GM04503 (cell line): ENCODE results near the gene MIA2.
A peak's percentile ranks its signal among the peaks of the same experiment; 100 is the strongest.
"Not testable (repeated sequence)": the region's sequence is repeated elsewhere in the genome, so short reads cannot be mapped to it uniquely, and the experiment has no call there.

ENCODE experiments used
- DNase-seq: peaks from one replicate; pipeline ENCODE4 v3.0.0-alpha.2; 2012; ENCODE audit warnings: low read depth

Gene MIA2

DNA sequence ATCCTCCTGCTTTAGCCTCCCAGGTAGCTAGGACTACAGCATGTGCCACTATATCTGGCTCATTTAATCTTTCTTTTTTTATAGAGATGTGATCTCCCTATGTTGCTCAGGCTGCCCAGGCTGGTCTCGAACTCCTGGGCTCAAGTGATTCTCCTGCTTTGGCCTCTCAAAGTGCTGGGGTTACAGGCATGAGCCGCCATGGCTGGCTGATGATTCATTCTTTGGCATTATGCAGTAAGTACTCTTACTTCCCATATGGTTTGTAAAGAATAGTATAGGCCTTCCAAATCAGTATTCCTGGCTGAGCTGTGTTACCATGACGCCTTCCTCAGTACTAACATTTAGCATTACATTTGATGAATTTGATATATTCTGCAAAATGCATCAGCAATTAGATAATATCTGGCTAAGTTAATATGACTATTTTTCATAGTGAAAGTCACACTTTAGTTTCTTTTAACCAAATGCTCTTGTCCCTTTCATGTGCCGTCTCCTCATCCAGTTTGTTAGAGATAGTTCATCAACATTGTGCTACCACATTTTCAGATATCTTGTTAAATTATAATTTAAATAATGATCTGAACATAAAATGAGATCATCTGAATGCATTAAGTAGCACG lies 3.2 kb upstream of the MIA2 start:
- no peak for DNase-seq

DNA sequence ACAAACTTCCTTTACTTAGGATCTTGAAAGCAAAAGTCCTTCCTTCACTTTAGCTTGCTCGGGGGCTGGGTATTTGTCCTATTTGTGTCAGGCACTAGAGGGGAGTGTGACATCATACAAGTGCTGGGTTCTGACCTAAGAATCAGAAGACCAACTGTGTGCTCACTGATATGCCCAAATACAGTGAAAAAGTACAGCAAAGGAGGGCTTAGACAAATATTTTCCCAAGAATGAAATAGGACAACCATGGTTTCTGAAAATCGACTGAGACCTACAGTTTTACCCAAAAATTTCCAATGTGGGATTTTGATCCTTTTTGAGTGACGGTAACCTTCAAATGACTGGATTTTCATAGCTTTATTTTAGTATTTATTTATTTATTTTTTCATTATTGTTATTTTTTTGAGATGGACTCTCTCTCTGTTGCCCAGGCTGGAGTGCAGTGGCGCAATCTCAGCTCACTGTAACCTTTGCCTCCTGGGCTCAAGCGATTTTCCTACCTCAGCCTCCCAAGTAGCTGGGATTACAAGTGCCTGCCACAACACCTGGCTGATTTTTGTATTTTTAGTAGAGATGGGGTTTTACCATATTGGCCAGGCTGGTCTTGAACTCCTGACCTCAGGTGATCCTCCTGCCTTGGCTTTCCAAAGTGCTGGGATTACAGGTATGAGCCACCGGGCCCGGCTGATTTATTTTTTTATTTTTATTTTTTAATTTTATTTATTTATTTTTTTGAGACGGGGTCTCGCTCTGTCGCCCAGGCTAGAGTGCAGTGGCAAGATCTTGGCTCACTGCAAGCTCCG lies 1.8 kb upstream of the MIA2 start:
- not testable (repeated sequence) for DNase-seq

GRCh38 chr14:39232554-39233415 lies 930 bp upstream of the MIA2 start:
- peak; percentile 42 for DNase-seq

- not testable (repeated sequence) for DNase-seq
These were observed 1.3 kb downstream of the MIA2 start for GRCh38 chr14:39234986-39235385.

DNA sequence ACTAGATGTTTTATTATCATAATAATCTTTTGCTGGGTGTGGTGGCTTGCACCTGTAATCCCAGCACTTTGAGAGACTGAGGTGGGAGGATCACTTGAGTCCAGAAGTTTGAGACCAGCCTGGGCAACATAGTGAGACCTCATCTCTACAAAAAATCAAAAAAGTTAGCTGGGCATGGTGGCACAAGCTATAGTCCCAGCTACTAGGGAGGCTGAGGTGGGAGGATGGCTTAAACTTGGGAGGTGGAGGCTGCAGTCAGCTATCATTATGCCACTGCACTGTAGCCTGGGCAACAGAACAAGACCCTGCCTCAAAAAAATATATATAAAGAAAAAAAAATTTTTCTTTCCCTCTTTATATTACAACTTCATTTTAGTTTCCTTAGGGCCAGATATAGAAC lies 1.8 kb downstream of the MIA2 start:
- DNase-seq: not testable (repeated sequence)

GRCh38 chr14:39240769-39241168 lies 7.1 kb downstream of the MIA2 start:
- no peak for DNase-seq

GRCh38 chr14:39241637-39242036 lies 7.9 kb downstream of the MIA2 start:
- DNase-seq: no peak

DNA sequence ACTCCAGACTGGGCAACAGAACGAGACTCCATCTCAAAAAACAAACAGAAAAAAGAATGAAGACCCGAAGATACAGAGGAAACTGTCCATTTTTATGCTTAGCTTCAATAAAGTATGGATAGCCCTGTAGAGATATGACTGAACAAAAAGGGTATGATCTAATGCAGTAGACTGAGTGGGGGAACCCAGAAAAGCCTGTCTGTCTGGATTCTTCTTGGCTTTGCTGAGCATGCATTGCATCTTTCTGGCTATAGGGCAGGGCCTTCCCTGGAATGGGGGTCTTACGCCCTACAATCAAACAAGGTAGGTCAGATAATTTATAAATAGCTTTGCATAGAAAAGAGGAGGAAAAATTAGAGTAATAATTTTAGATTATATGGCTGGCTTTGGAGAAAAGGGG lies 10.1 kb downstream of the MIA2 start:
- no peak for DNase-seq

DNA sequence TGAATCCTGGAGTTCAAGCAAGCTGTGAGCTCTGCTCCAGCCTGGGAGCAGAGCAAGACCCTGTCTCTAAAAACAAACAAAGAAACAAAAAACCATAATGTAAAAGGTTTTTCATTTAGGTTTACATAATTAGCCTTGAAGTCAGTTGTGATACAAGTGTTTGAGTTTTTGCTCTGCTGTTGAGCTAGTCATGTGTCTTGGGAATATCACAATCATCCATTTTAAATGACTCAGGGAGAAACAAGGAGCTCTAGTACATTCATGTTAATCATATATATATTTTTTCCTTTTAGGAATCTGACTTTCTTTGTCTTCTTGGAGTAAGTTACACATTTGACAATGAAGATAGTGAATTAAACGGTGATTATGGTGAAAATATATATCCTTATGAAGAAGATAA lies 12.9 kb downstream of the MIA2 start:
- DNase-seq: no peak

DNA sequence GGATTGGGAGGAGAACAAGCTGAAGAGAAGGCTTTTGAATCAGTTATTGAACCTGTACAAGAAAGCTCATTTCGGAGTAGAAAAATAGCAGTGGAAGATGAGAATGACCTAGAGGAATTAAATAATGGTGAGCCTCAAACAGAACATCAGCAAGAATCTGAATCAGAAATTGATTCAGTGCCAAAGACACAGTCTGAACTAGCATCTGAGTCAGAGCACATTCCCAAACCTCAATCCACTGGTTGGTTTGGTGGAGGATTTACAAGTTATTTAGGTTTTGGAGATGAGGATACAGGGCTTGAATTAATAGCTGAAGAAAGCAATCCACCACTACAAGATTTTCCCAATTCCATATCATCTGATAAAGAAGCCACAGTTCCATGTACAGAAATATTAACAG lies 13.5 kb downstream of the MIA2 start:
- DNase-seq: peak; percentile 69

- DNase-seq: no peak
These were observed 17.8 kb downstream of the MIA2 start for GRCh38 chr14:39251547-39251946.

GRCh38 chr14:39257388-39257787 lies 23.7 kb downstream of the MIA2 start:
- DNase-seq: not testable (repeated sequence)

DNA sequence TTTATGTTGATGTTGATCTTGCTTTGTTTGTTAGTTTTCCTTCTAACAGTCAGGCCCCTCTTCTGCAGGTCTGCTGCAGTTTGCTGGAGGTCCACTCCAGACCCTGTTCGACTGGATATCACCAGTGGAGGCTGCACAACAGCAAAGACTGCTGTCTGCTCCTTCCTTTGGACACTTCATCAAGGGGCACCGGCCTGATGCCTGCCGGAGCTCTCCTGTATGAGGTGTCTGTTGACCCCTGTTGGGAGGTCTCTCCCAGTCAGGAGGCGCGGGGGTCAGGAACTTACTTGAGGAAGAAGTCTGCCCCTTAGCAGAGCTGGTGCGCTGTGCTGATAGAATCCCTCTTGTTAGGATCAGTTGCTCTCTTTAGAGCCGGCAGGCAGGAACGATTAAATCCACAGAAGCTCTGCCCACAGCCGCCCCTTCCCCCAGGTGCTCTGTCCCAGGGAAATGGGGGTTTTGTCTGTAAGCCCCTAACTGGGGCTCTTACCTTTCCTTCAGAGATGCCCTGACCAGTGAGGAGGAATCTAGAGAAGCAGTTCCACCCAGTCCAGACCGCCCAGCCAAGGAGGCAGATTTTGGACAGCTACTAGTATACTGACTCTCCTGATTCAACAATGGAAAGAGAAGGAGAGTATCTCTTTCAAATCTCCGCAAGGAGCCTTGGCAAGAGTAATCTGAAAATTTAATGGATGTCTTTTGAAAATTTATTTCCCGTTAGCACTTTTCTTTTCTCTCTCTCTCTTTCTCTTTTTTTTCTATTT lies 25.2 kb downstream of the MIA2 start:
- no peak for DNase-seq

DNA sequence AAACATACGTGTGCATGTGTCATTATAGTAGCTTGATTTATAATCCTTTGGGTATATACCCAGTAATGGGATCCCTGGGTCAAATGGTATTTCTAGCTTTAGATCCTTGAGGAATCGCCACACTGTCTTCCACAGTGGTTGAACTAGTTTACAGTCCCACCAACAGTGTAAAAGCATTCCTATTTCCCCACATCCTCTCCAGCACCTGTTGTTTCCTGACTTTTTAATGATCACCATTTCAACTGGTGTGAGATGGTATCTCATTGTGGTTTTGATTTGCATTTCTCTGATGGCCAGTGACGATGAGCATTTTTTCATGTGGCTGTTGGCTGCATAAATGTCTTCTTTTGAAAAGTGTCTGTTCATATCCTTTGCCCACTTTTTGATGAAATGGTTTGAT lies 26.4 kb downstream of the MIA2 start:
- DNase-seq: not testable (repeated sequence)

- not testable (repeated sequence) for DNase-seq
These were observed 28.5 kb downstream of the MIA2 start for GRCh38 chr14:39262214-39262613.

- DNase-seq: no peak
These were observed 30.3 kb downstream of the MIA2 start for GRCh38 chr14:39264057-39264456.

DNA sequence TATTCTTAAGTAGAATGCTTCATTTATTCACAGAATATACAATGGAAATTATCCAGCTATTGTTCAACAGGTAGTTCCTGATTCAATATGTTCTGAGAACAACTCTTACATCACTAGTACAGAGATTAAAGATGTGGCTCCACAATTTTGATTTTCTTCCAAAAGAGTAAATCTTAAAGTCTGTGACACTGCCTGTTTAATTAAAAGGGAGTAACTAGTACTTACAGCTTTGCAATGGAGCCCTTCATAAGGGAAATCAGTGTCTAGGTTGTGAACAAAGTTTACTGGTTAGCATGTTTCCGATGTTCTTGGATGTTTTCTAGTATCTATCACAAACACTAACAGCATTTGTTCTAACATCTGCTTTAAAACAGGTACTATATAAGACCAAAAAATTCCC lies 30.8 kb downstream of the MIA2 start:
- DNase-seq: no peak

GRCh38 chr14:39265033-39265432 lies 31.3 kb downstream of the MIA2 start:
- DNase-seq: no peak

DNA sequence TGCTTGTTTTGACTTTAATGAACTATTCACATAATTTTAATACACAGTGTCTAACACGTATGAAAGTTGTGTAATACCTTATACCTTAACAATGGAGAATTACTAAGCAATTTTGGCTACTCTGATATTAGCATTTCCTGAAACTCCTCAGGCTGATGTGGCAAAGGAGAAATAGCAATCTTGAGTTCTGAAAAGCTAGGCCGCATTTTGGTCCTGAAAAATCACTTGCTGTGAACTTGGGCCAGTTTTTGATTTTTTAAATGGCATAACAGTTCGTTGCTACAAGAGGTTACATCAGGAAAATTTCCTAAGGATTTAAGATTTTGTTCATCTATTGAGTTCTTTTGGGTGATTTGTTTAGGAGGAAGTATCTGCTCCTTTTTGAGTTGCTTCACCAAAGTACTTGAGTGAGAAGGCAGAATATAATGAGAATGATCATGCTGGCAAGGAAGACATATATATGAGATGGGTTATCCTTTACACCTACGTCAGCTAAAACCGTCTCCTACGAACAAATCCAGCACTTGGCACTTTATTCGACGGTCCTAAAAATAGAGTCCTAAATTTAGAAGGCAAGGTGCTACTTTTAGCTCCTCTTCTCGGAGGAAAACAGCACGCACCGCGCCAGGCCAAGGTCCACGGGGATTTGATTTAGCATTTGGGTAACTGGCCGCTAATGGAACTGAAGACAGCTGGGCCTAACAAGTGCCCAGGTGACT lies 32.2 kb downstream of the MIA2 start:
- peak; percentile 19 for DNase-seq

GRCh38 chr14:39266525-39266870 lies 32.8 kb downstream of the MIA2 start:
- peak; percentile 16 for DNase-seq

DNA sequence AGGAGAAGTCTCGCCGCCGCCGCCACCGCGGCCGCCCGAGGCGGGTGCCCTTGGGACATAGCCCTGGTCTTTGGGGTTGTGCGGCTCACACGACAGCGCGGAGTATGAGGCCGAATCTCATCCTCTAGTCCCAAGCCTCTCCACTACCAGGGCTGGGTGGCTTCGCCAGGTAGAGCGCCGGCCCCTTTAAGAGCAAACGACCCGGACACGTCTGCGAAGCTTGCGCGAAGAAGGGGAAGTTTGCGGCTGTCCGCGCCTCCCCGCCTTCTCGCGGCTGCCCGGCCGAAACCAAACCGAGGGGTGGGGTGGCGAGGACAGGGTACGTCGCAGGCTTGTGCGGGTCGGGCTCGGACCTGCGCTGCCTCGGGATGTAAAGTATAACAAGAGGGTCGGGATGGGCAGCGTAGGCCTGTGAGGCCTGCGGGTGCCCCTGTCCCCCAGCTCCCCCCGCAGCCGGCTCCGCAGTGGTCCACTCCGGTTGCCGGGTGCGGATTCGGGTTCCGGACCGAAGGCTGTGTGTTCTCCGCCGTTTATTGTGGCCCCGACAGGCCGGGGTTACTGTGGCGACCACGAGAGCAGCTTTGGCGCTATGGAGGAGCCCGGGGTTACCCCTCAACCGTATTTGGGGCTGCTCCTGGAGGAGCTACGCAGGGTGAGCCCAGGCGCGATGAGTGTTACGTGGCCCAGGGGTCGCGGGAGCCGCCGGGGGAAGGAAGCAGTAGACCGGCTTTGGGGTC lies 33.3 kb downstream of the MIA2 start:
- peak; percentile 39 for DNase-seq
